IgD-negative memory B cell (primary cell): ENCODE data around the gene CDC45. TPM values are rescaled to one million over a fixed set of nuclear protein-coding genes. Genes with fewer than 3 reads are reported as not detected.

ENCODE experiments used
- H3K27ac Mint-ChIP-seq, 3 donors: one replicate each; pipeline ENCODE4 v1.8.0; 2020 to 2022; ENCODE audit warnings: mild to moderate bottlenecking in 3 of 3, mixed read lengths in 3 of 3, moderate library complexity in 1 of 3
- H3K27me3 Mint-ChIP-seq: one replicate; pipeline ENCODE4 v1.8.0; 2021; ENCODE audit warnings: mixed read lengths
- H3K36me3 Mint-ChIP-seq: one replicate; pipeline ENCODE4 v1.8.0; 2020; ENCODE audit warnings: mild to moderate bottlenecking, mixed read lengths
- H3K4me1 Mint-ChIP-seq, 3 donors: one replicate each; pipeline ENCODE4 v1.8.0; 2020 to 2022; ENCODE audit warnings: mixed read lengths in 3 of 3, mild to moderate bottlenecking in 1 of 3
- H3K4me3 Mint-ChIP-seq, 4 donors: one replicate each; pipeline ENCODE4 v1.8.0; 2020 to 2022; ENCODE audit warnings: mild to moderate bottlenecking in 4 of 4, mixed read lengths in 4 of 4, moderate library complexity in 3 of 4
- H3K9me3 Mint-ChIP-seq, 3 donors: one replicate each; pipeline ENCODE4 v1.8.0; 2020 to 2021; ENCODE audit warnings: mixed read lengths in 3 of 3, mild to moderate bottlenecking in 1 of 3
- polyA plus RNA-seq: library from polyadenylated mRNA; unstranded; fragments of 300-500 nt; fragmentation: Illumina TruSeq; gene quantifications from one replicate; pipeline ENCODE4 v1.2.3, GENCODE V29; 2021

CDC45 gene
- polyA plus RNA-seq, 1 donor from 2014 or later, result 0.39 TPM

DNA sequence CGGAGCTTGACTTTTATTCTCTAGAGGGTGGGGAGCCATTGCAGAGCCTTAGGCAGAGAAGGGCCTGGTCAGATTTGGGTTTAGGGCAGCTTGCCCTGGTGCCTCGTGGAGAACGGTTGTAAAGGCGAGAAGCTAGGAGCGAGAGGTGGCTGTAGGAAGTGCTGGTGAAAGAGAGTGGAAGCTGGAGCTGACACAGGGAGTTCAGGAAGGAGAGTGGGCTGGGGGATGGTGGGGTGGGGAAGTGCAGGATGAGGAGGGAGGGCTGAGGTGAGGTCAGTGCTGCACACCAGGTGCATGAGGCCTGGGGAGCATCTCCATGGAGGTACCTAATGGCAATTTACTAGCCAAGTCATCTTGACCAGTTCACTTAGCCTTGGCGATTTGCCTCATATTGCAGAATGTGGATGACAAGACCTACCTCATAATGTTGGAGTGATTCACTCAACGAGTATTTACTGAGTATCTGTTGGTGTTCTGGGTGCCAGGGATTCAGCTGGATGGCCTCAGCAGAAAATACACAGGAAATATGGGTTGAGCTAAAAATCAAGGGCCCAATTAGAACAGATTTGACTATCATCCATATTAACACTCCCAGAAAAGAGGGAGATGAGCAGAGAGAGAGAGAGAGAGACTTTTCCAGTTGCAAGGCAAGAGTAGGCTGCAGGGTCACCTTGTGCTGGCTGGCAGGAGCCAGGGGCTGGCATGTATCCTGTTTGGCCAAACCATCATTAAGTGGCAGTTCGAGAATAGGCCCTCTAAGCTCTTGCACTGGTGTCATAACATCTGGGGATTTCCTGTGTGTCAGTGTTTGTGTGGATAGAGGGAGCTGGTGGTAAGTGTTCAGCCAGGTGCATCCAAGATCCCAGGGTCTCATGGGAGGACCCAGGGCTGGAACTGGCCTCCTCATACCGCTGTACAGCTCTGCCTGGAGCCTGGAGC, 88.9 kb downstream of the CDC45 start:
- Mint-ChIP-seq H3K36me3 (no peaks in the 10 kb centered on the region), H3K27ac (no peak overlapping the region), H3K27me3 (peaks cover 9% of the 10 kb centered on the region), H3K4me3 (no peak overlapping the region), H3K4me1 (no peaks in the 10 kb centered on the region), H3K9me3 (peaks cover 0 to 4% (median 0%) of the 10 kb centered on the region in 3 donors)

DNA sequence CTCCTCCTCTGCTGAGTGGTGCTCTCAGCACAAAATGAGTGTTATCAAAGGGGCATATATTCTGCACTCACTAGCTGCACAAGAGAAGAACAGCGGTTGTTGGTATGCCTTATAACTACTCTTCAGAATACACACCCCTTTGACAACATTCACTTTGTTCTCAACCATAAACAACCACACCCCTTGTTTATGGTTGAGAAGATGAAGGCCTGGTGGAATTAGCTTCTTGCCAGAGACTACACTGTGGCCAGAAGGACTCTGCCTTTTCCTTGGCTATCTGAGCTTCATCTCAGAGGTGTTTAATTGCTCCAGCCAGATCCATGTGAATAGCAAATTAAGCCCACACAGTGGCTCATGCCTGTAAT, 89.5 kb downstream of the CDC45 start:
- Mint-ChIP-seq H3K9me3 (peaks cover 0 to 4% (median 0%) of the 10 kb centered on the region in 3 donors), H3K27me3 (peaks cover 9% of the 10 kb centered on the region), H3K4me1 (no peaks in the 10 kb centered on the region), H3K4me3 (no peak overlapping the region), H3K27ac (no peak overlapping the region), H3K36me3 (no peaks in the 10 kb centered on the region)

DNA sequence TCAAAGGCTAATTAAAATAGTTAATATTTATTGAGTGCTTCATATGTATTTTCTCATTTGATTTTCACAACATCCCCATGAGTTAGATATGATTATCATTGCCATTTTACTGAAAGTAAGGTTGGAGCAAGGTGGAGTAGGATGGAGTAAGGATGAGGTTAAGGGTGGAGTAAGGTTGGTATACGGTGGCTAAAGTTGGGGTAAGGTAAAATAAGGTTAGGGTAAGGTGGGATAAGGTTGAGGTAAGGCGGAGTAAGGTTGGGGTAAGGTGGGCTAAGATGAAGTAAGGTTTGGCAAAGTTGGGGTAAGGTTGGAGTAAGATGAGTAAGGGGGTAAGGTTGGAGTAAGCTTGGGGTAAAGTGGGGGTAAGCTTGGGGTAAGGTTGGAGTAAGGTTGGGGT, 90.3 kb downstream of the CDC45 start:
- no peak overlapping the region for H3K27ac Mint-ChIP-seq
- no peak overlapping the region for H3K4me3 Mint-ChIP-seq
- H3K36me3 Mint-ChIP-seq, result no peaks in the 10 kb centered on the region
- H3K4me1 Mint-ChIP-seq, result no peaks in the 10 kb centered on the region
- peaks cover 8% of the 10 kb centered on the region for H3K27me3 Mint-ChIP-seq
- no peaks in the 10 kb centered on the region for H3K9me3 Mint-ChIP-seq

Other genes starting within 250 kb of the CDC45 start
- 1.3 TPM for gene CLTCL1, start 188.2 kb upstream of the CDC45 start, polyA plus RNA-seq
- gene HIRA, start 48.2 kb upstream of the CDC45 start, polyA plus RNA-seq, result 6.3 TPM
- gene MRPL40, start 47.4 kb upstream of the CDC45 start, polyA plus RNA-seq, result 75.6 TPM
- gene C22orf39, start 32.2 kb upstream of the CDC45 start, polyA plus RNA-seq, result 49.6 TPM
- gene UFD1, start 727 bp upstream of the CDC45 start, polyA plus RNA-seq, result 52.1 TPM
- gene CLDN5, start 44.5 kb downstream of the CDC45 start, polyA plus RNA-seq, result 0.79 TPM
- 0.43 TPM for gene SEPTIN5, start 234.6 kb downstream of the CDC45 start, polyA plus RNA-seq
- gene GP1BB, start 243.6 kb downstream of the CDC45 start, polyA plus RNA-seq, result 2.0 TPM